Colonic mucosa (tissue), 4 donors: ENCODE results near the gene NRGN. TPM values are rescaled to one million over a fixed set of nuclear protein-coding genes. Genes with fewer than 3 reads are reported as not detected.

Source experiments
- DNase-seq: peaks from one replicate; pipeline ENCODE4 v3.0.0-alpha.2; 2020
- H3K27ac ChIP-seq: fragments of 200-600 bp; one replicate; pipeline ENCODE4 v1.8.0; 2021
- H3K27me3 ChIP-seq: fragments of 200-600 bp; one replicate; pipeline ENCODE4 v1.8.0; 2021
- H3K36me3 ChIP-seq: fragments of 200-600 bp; one replicate; pipeline ENCODE4 v1.8.0; 2021
- H3K4me1 ChIP-seq: fragments of 200-600 bp; one replicate; pipeline ENCODE4 v1.8.0; 2021; ENCODE audit warnings: mild to moderate bottlenecking
- H3K4me3 ChIP-seq: fragments of 200-600 bp; one replicate; pipeline ENCODE4 v1.8.0; 2021
- H3K9ac ChIP-seq, 2 donors: one replicate each; pipeline ENCODE4 v1.7.0; 2013; ENCODE audit warnings: control low read depth in 2 of 2, low read depth in 2 of 2, low read length in 2 of 2
- H3K9me3 ChIP-seq: fragments of 200-600 bp; one replicate; pipeline ENCODE4 v1.8.0; 2021
- intact Hi-C: fragments of 100-400 bp; cut with DNase I; formaldehyde crosslinking; loops from one replicate; pipeline ENCODE4 v1.14.1; 2022
- total RNA-seq, 2 donors: library from RNA; stranded (reverse); fragmentation: NEBNext Ultra II Directional in 1 of 2; extraction: Animal tissue kit (Norgen Biotek cat#: 25700) in 1 of 2; gene quantifications; one replicate each; pipeline ENCODE4 v1.2.1, GENCODE V29; 2021
- TF ChIP-seq, protein P1 (sequence below): fragments of 200-600 bp; IDR thresholded peaks from one replicate; pipeline ENCODE4 v1.8.0; 2022; ENCODE audit warnings: antibody characterized with exemption, mild to moderate bottlenecking
- donor health status: healthy.
- donor health status: DM: no; HTN: no; CAD: no.
- donor health status: DM: no; HTN: no; CAD: no.

NRGN gene
- total RNA-seq, 2 donors from 2014 or later: 3.1 to 11.1 TPM

DNA sequence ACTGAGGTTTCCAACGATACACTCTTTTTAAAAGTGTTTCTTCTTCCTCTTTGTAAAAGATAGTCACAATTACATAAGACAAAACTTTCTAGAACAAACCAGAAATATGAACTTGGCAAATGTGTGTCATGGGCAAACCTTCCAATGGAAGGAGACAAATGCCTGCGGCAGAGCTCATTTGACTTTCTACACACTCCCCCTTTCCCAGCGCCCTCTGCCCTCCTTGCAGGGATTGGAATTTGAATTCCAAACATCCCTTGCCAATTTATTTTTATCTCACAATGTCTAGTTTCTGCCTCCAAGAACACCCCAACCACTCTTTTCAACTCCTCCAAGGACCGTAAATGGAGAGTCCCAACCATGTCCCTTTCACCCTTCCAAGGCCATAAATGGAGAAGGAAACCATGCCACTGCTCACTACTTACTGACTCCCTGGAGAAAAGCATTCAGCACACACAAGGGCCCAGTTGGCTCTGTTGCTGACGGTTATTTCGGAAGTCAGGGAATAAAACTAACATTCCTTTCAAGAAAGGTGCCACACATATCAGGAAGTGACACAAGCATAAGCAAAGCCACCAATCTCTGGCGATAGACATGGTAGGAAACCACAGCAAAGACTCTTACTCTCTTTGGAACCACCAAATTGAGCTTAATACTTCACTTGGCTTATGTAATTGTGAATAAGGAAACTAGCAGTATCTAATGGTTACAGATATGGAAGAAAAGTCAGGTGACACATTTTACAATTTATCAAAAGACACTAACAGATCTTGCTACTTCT is 37.3 kb downstream of the NRGN start:
- Histone ChIP-seq H3K4me1 (no peaks in the 10 kb centered on the region), H3K9me3 (no peaks in the 10 kb centered on the region), H3K4me3 (no peak overlapping the region), H3K36me3 (no peaks in the 10 kb centered on the region), H3K27ac (no peak overlapping the region), H3K27me3 (no peaks in the 10 kb centered on the region), H3K9ac (no peak overlapping the region)
- intact Hi-C loops: no loop called here
- no peak for DNase-seq
- TF ChIP-seq, protein P1, sequence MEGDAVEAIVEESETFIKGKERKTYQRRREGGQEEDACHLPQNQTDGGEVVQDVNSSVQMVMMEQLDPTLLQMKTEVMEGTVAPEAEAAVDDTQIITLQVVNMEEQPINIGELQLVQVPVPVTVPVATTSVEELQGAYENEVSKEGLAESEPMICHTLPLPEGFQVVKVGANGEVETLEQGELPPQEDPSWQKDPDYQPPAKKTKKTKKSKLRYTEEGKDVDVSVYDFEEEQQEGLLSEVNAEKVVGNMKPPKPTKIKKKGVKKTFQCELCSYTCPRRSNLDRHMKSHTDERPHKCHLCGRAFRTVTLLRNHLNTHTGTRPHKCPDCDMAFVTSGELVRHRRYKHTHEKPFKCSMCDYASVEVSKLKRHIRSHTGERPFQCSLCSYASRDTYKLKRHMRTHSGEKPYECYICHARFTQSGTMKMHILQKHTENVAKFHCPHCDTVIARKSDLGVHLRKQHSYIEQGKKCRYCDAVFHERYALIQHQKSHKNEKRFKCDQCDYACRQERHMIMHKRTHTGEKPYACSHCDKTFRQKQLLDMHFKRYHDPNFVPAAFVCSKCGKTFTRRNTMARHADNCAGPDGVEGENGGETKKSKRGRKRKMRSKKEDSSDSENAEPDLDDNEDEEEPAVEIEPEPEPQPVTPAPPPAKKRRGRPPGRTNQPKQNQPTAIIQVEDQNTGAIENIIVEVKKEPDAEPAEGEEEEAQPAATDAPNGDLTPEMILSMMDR: no peak

DNA sequence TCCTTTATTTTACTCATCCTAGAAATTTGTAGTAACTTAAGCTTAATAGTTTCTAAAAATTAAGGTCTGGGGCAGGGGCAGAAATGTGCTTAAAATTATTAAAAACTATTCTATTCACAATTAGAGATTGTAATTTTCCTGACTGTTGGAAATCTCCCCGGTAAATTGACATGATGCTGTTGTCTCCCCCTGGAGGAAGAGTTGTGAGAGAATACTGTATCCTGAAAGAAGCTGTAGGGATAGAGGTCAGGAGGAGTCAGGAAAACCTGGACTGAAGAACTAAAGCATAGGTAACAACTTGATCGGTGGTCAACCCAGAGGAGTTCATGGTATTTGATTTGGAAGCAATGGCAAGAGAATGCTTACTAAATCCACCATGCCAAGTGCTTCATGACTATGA is 38.5 kb downstream of the NRGN start:
- Histone ChIP-seq H3K27ac (no peak overlapping the region), H3K27me3 (no peaks in the 10 kb centered on the region)
- intact Hi-C loops: no loop called here

DNA sequence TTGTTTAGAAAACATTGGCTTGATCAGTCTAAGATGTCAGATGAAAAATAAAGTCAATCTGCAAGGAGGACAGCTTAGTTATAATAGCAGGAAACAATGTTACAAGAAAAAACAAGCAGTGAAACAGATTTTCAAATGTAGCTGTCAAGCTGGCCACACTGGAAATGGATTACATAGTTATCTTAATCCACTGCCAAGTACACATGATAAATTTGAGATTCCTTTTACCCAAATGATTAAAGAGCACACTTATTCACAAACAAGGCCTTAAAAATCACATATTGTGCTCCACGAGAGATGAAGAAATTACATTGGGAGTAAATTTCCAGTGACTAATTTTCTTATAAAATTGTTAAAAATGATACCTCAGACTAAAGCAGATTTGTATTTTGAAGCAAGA is 39.8 kb downstream of the NRGN start:
- Histone ChIP-seq H3K27ac (no peak overlapping the region), H3K4me1 (no peaks in the 10 kb centered on the region), H3K27me3 (no peaks in the 10 kb centered on the region), H3K4me3 (no peak overlapping the region), H3K9me3 (no peaks in the 10 kb centered on the region), H3K36me3 (no peaks in the 10 kb centered on the region), H3K9ac (no peak overlapping the region)
- intact Hi-C loops: no loop called here
- TF ChIP-seq, protein P1: no peak
- no peak for DNase-seq

More for the DNA sequence above, 38.5 kb downstream of the NRGN start:
- no peak overlapping the region for H3K9ac ChIP-seq
- no peaks in the 10 kb centered on the region for H3K36me3 ChIP-seq
- no peaks in the 10 kb centered on the region for H3K9me3 ChIP-seq
- H3K4me3 ChIP-seq: no peak overlapping the region
- TF ChIP-seq, protein P1: peak; percentile 12
- no peaks in the 10 kb centered on the region for H3K4me1 ChIP-seq
- DNase-seq: no peak

GRCh38 chr11:124783002-124783401 is 43.3 kb downstream of the NRGN start:
- H3K9ac ChIP-seq: no peak overlapping the region
- intact Hi-C loops: no loop called here
- H3K4me3 ChIP-seq: no peak overlapping the region
- no peaks in the 10 kb centered on the region for H3K4me1 ChIP-seq
- no peak overlapping the region for H3K27ac ChIP-seq
- TF ChIP-seq, protein P1: no peak
- no peak for DNase-seq
- H3K27me3 ChIP-seq: no peaks in the 10 kb centered on the region
- no peaks in the 10 kb centered on the region for H3K36me3 ChIP-seq
- H3K9me3 ChIP-seq: no peaks in the 10 kb centered on the region

GRCh38 chr11:124784051-124784450 is 44.3 kb downstream of the NRGN start:
- intact Hi-C loops: no loop called here
- TF ChIP-seq, protein P1: no peak
- Histone ChIP-seq H3K27ac (no peak overlapping the region), H3K4me1 (no peaks in the 10 kb centered on the region), H3K4me3 (no peak overlapping the region), H3K9me3 (no peaks in the 10 kb centered on the region), H3K36me3 (no peaks in the 10 kb centered on the region), H3K27me3 (no peaks in the 10 kb centered on the region), H3K9ac (no peak overlapping the region)
- no peak for DNase-seq
